Loucy (cell line): ENCODE measurements around the gene TSPAN9.

ENCODE experiments used
- H2AFZ ChIP-seq: fragments of 200-600 bp; sonication (generic); 2 replicates; pipeline ENCODE4 v1.6.0; 2016; ENCODE audit warnings: antibody characterized with exemption, mild to moderate bottlenecking, low read length, moderate library complexity
- H3F3A ChIP-seq: fragments of 200-600 bp; 2 replicates; pipeline ENCODE4 v1.6.0; 2016; ENCODE audit warnings: antibody characterized with exemption, low read depth, mild to moderate bottlenecking
- H3K27me3 ChIP-seq: fragments of 200-600 bp; sonication (generic); 2 replicates; pipeline ENCODE4 v1.6.1; 2014; ENCODE audit warnings: low read length, mild to moderate bottlenecking; ENCODE audit not compliant: insufficient read depth, poor library complexity, severe bottlenecking
- H3K36me3 ChIP-seq: fragments of 200-600 bp; sonication (generic); 2 replicates; pipeline ENCODE4 v1.6.1; 2016; ENCODE audit warnings: low read length; ENCODE audit not compliant: insufficient read depth
- H3K4me1 ChIP-seq: fragments of 200-600 bp; sonication (generic); 2 replicates; pipeline ENCODE4 v1.5.1; 2014; ENCODE audit warnings: low read length, mild to moderate bottlenecking; ENCODE audit not compliant: insufficient read depth, poor library complexity, severe bottlenecking
- H3K4me2 ChIP-seq: fragments of 200-600 bp; sonication (generic); 2 replicates; pipeline ENCODE4 v1.6.0; 2014; ENCODE audit warnings: antibody characterized with exemption, low read length, low read depth, mild to moderate bottlenecking; ENCODE audit not compliant: poor library complexity, severe bottlenecking
- H3K4me3 ChIP-seq: fragments of 200-600 bp; sonication (generic); 2 replicates; pipeline ENCODE4 v1.5.1; 2014; ENCODE audit warnings: low read length, mild to moderate bottlenecking, mixed read lengths; ENCODE audit not compliant: poor library complexity, severe bottlenecking
- H3K79me2 ChIP-seq: fragments of 200-600 bp; sonication (generic); 2 replicates; pipeline ENCODE4 v1.6.1; 2014; ENCODE audit warnings: low read length; ENCODE audit not compliant: insufficient read depth
- H3K9ac ChIP-seq: fragments of 200-600 bp; sonication (generic); 2 replicates; pipeline ENCODE4 v1.6.0; 2014; ENCODE audit warnings: mild to moderate bottlenecking, low read depth, low read length, moderate library complexity; ENCODE audit not compliant: poor library complexity, severe bottlenecking
- H3K9me2 ChIP-seq: fragments of 200-600 bp; sonication (generic); replicated peaks from 2 replicates; pipeline ENCODE4 v1.6.1; 2016; ENCODE audit warnings: low read depth, low read length, mixed read lengths
- H3K9me3 ChIP-seq: fragments of 200-600 bp; sonication (generic); 2 replicates; pipeline ENCODE4 v1.6.1; 2014; ENCODE audit warnings: mild to moderate bottlenecking, antibody characterized with exemption, low read length, low read depth; ENCODE audit not compliant: insufficient read depth
- H4K20me1 ChIP-seq: fragments of 200-600 bp; sonication (generic); 2 replicates; pipeline ENCODE4 v1.6.0; 2014; ENCODE audit warnings: antibody characterized with exemption, low read length, mild to moderate bottlenecking; ENCODE audit not compliant: insufficient read depth, poor library complexity, severe bottlenecking
- EZH2phosphoT487 ChIP-seq: fragments of 200-600 bp; IDR thresholded peaks from 2 replicates; pipeline ENCODE4 v1.6.1; 2018; ENCODE audit warnings: antibody characterized with exemption, mild to moderate bottlenecking, moderate library complexity, borderline replicate concordance
- TF ChIP-seq, protein P1 (sequence below): fragments of 200-600 bp; sonication (generic); conservative IDR thresholded peaks from 2 replicates; pipeline ENCODE4 v1.5.1; 2014; ENCODE audit warnings: mild to moderate bottlenecking, antibody characterized with exemption, low read length

Gene TSPAN9

DNA sequence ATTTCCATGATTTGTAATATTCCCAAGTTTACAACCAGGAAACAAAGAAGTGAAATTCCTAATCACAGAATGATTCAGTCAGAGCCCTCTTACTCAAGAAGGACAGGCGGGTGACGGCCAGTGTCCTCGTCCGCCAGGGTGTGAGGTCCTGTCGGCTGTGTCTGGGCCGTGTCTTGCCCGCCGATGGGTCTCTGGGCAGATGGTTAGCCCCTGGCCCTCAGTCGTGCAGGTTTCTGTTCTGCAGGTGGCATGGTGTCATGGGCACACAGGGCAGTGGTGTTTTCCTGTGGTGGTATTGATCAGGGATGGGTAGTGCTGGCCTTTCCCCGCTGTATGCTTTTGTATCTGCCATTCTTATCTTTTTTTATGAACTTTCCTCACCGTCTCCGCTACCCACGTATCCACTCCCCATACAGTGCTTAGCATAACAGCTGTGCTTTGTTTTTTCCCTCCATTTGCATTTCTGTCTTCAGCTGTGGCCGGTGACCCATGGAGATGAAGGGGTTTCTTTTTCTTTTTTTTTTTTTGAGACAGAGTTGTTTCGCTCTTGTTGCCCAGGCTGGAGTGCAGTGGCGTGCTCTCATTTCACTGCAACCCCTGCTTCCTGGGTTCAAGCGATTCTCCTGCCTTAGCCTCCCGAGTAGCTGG is 100.7 kb downstream of the TSPAN9 start:
- no peaks in the 10 kb centered on the region for H3F3A ChIP-seq
- H3K4me2 ChIP-seq: no peak overlapping the region
- no peaks in the 10 kb centered on the region for H3K9me3 ChIP-seq
- no peaks in the 10 kb centered on the region for H3K4me1 ChIP-seq
- no peak overlapping the region for H3K4me3 ChIP-seq
- no peaks in the 10 kb centered on the region for H3K79me2 ChIP-seq
- no peak overlapping the region for H3K9ac ChIP-seq
- TF ChIP-seq EZH2phosphoT487: no peak
- TF ChIP-seq, protein P1, sequence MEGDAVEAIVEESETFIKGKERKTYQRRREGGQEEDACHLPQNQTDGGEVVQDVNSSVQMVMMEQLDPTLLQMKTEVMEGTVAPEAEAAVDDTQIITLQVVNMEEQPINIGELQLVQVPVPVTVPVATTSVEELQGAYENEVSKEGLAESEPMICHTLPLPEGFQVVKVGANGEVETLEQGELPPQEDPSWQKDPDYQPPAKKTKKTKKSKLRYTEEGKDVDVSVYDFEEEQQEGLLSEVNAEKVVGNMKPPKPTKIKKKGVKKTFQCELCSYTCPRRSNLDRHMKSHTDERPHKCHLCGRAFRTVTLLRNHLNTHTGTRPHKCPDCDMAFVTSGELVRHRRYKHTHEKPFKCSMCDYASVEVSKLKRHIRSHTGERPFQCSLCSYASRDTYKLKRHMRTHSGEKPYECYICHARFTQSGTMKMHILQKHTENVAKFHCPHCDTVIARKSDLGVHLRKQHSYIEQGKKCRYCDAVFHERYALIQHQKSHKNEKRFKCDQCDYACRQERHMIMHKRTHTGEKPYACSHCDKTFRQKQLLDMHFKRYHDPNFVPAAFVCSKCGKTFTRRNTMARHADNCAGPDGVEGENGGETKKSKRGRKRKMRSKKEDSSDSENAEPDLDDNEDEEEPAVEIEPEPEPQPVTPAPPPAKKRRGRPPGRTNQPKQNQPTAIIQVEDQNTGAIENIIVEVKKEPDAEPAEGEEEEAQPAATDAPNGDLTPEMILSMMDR: no peak
- no peaks in the 10 kb centered on the region for H3K9me2 ChIP-seq
- H4K20me1 ChIP-seq: no peaks in the 10 kb centered on the region
- H3K27me3 ChIP-seq: no peaks in the 10 kb centered on the region
- H3K36me3 ChIP-seq: no peaks in the 10 kb centered on the region
- H2AFZ ChIP-seq: no peak overlapping the region

DNA sequence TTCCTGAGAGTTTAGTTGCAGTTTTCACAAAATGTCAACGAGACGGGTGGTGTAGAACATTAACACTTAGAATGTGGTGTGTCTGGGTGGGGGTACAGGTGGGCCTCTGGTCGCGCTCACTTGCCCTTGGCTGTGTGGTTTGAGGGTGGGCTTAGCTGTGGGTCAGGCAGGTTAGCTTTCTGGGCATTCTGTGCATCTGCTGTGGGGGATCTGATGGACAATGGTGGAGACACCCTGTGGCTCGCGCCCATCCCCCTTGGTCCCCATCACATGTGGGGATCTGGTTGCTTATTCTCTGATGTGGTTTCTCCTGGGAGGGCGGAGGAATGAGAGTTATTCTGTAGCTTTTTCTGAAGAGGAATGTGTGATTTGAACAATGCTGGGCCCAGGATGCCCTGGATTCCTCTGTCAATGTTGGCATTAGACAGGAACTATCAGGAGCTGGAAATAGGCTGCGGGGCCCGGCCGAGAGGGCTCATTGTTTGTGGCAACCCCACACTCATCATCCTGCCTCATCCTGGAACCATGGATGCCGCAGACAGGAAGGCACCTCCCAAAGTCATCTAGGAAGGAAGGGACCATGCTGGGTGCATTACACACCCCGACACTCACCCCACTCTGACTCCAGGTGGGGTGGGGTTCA is 101.6 kb downstream of the TSPAN9 start:
- no peaks in the 10 kb centered on the region for H3K9me3 ChIP-seq
- no peak for TF ChIP-seq EZH2phosphoT487
- H3K4me1 ChIP-seq: no peaks in the 10 kb centered on the region

GRCh38 chr12:3179731-3180130 is 102.6 kb downstream of the TSPAN9 start:
- Histone ChIP-seq H3K79me2 (no peaks in the 10 kb centered on the region), H3K36me3 (no peaks in the 10 kb centered on the region), H2AFZ (no peak overlapping the region), H3K4me1 (no peaks in the 10 kb centered on the region), H3K9ac (no peak overlapping the region), H3K4me2 (no peak overlapping the region), H4K20me1 (no peaks in the 10 kb centered on the region), H3K9me3 (no peaks in the 10 kb centered on the region), H3K27me3 (no peaks in the 10 kb centered on the region), H3F3A (no peaks in the 10 kb centered on the region), H3K9me2 (no peaks in the 10 kb centered on the region), H3K4me3 (no peak overlapping the region)
- TF ChIP-seq, protein P1: no peak
- TF ChIP-seq EZH2phosphoT487: no peak

More for the DNA sequence above, 101.6 kb downstream of the TSPAN9 start:
- no peaks in the 10 kb centered on the region for H3F3A ChIP-seq
- H3K27me3 ChIP-seq: no peaks in the 10 kb centered on the region
- no peaks in the 10 kb centered on the region for H3K9me2 ChIP-seq
- no peaks in the 10 kb centered on the region for H3K79me2 ChIP-seq
- H3K9ac ChIP-seq: no peak overlapping the region
- no peaks in the 10 kb centered on the region for H3K36me3 ChIP-seq
- H3K4me2 ChIP-seq: no peak overlapping the region
- no peaks in the 10 kb centered on the region for H4K20me1 ChIP-seq
- H3K4me3 ChIP-seq: no peak overlapping the region
- no peak overlapping the region for H2AFZ ChIP-seq
